ENCODE data around the gene GDF10.

GDF10 gene

DNA sequence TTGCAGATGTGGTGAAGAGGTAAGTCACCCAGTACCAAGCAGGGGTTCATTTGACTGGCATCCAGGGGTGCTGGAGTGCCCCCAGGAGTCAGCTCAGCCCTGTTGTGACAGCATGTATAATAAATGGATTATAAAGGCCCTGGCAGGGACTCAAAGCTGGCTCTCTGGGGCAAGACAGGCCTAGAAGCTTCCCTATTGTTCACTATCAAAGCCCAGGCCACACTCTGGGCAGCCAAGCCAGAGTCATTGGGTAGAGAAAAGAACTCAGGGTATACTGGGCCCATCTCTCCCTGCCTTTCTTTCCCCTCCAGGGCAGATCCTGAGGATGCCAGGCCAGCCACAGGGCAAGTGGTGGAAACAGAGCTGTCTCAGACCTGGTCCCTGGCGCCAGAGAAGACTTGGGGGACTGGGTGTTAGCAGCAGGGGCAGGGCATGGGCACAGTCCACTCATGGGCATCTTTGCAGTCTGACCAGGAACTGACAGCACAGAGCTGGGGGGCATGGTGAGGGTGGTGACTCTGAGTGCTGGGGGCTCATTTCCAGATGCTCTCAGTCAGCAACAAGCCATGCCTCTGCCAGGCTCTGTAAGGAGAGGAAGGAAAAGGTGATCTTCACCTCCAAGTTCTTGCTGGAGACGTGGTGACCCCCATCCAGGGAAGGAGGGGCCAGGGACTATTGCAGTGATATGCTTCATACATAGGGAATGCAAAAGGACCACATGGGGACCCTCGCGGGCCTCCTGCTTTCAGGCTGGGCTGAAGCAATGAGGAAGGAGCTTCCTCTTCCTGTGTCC is 59.8 kb downstream of the GDF10 start:
- Histone ChIP-seq H3K4me1 (ENCODE audit: control insufficient read depth, insufficient read depth, low read length, poor library complexity, severe bottlenecking) (no peaks in the 10 kb centered on the region), H3K36me3 (ENCODE audit: control insufficient read depth, insufficient read depth, low read length) (no peaks in the 10 kb centered on the region), H3K27me3 (replicated peaks; ENCODE audit: control insufficient read depth, insufficient read depth, low read length, poor library complexity, severe bottlenecking) (no peaks in the 10 kb centered on the region), H3K9me3 (ENCODE audit: control insufficient read depth, low read length) (no peaks in the 10 kb centered on the region), H3K4me3 (ENCODE audit: insufficient read depth, low read depth, low read length, poor library complexity, severe bottlenecking) (no peak overlapping the region), H3K27ac (ENCODE audit: insufficient read depth, low read length, poor library complexity, severe bottlenecking) (no peak overlapping the region)
- no peak for DNase-seq

DNA sequence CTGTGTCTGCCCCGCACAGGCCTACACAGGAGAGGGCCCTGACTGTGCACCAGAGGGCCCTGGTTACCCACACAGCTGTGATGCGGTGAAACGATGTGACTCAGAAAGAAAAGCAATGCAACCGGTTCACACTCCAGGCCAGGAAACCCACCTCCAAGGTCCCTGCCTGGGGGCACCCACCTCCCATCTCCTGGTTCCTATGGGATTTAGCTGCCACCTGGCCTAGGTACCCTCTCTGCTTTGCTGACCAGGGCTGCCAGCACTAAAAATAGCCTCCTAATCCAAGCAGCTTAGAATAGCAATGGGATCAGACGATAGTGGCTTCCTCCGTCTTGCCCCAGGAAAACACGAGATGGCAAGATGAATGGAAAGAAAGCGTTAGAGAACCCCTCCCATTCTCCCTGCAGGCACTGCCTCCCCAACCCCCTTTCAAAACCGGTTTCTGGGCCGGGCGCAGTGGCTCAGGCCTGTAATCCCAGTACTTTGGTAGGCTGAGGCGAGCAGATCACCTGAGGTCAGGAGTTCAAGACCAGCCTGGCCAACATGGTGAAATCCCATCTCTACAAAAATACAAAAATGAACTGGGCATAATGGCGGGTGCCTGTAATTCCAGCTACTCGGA is 60.5 kb downstream of the GDF10 start:
- DNase-seq, result no peak
- H3K4me3 ChIP-seq (ENCODE audit: insufficient read depth, low read depth, low read length, poor library complexity, severe bottlenecking), result no peak overlapping the region
- H3K4me1 ChIP-seq (ENCODE audit: control insufficient read depth, insufficient read depth, low read length, poor library complexity, severe bottlenecking), result no peaks in the 10 kb centered on the region
- no peaks in the 10 kb centered on the region for H3K27me3 ChIP-seq (replicated peaks; ENCODE audit: control insufficient read depth, insufficient read depth, low read length, poor library complexity, severe bottlenecking)
- no peaks in the 10 kb centered on the region for H3K36me3 ChIP-seq (ENCODE audit: control insufficient read depth, insufficient read depth, low read length)
- H3K27ac ChIP-seq (ENCODE audit: insufficient read depth, low read length, poor library complexity, severe bottlenecking), result no peak overlapping the region
- H3K9me3 ChIP-seq (ENCODE audit: control insufficient read depth, low read length), result no peaks in the 10 kb centered on the region

DNA sequence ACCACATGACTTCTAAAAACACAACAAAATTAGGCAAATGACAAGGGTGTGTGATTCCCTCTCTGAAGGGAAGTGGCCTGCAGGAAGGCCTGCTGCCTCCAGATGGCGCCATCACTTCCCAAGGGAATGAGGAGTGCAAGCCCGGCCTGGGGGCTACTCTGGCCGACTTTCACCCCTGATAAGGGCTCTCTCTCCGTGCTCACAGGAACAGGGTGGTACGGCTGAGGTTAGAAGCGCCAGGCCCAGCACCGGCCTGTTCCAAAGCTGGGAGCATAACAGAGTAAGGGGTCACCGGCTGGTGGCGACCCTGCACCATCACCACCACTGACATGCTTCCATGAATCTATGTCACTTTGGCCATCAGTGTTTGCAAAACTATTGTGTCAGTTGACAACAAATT is 61.3 kb downstream of the GDF10 start:
- H3K9me3 ChIP-seq (ENCODE audit: control insufficient read depth, low read length), result no peaks in the 10 kb centered on the region
- no peak overlapping the region for H3K4me3 ChIP-seq (ENCODE audit: insufficient read depth, low read depth, low read length, poor library complexity, severe bottlenecking)
- H3K36me3 ChIP-seq (ENCODE audit: control insufficient read depth, insufficient read depth, low read length), result no peaks in the 10 kb centered on the region
- no peak overlapping the region for H3K27ac ChIP-seq (ENCODE audit: insufficient read depth, low read length, poor library complexity, severe bottlenecking)
- DNase-seq, result no peak
- H3K4me1 ChIP-seq (ENCODE audit: control insufficient read depth, insufficient read depth, low read length, poor library complexity, severe bottlenecking), result no peaks in the 10 kb centered on the region
- no peaks in the 10 kb centered on the region for H3K27me3 ChIP-seq (replicated peaks; ENCODE audit: control insufficient read depth, insufficient read depth, low read length, poor library complexity, severe bottlenecking)

DNA sequence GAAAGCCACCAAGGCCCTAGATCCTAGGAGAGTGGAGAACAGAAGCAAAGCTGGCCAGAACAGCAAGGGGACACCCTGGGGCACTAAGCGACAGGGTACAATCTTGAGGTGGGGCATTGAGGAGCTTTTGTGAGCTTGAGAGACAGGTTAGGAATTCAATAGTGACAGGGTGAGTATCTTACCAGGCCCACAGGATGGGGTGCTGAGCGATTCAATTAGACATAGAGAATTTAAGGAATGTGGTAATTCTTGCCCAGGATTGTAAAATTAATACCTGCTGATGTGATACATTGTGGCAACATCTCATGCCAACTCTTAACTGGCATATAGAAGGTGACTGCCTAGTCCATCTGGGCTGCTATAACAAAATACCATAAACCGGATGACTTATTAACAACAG is 62.2 kb downstream of the GDF10 start:
- H3K4me1 ChIP-seq (ENCODE audit: control insufficient read depth, insufficient read depth, low read length, poor library complexity, severe bottlenecking), result no peaks in the 10 kb centered on the region
- no peaks in the 10 kb centered on the region for H3K36me3 ChIP-seq (ENCODE audit: control insufficient read depth, insufficient read depth, low read length)
- H3K4me3 ChIP-seq (ENCODE audit: insufficient read depth, low read depth, low read length, poor library complexity, severe bottlenecking), result no peak overlapping the region
- no peaks in the 10 kb centered on the region for H3K27me3 ChIP-seq (replicated peaks; ENCODE audit: control insufficient read depth, insufficient read depth, low read length, poor library complexity, severe bottlenecking)
- no peak for DNase-seq
- H3K27ac ChIP-seq (ENCODE audit: insufficient read depth, low read length, poor library complexity, severe bottlenecking), result no peak overlapping the region
- no peaks in the 10 kb centered on the region for H3K9me3 ChIP-seq (ENCODE audit: control insufficient read depth, low read length)
